ENCODE results near the gene CIPC. TPM values are rescaled to one million over a fixed set of nuclear protein-coding genes. Genes with fewer than 3 reads are reported as not detected.
A peak's percentile ranks its signal among the peaks of the same experiment; 100 is the strongest.

Gene CIPC
- total RNA-seq, 2 donors from 2014 or later: 5.1 to 6.4 TPM

DNA sequence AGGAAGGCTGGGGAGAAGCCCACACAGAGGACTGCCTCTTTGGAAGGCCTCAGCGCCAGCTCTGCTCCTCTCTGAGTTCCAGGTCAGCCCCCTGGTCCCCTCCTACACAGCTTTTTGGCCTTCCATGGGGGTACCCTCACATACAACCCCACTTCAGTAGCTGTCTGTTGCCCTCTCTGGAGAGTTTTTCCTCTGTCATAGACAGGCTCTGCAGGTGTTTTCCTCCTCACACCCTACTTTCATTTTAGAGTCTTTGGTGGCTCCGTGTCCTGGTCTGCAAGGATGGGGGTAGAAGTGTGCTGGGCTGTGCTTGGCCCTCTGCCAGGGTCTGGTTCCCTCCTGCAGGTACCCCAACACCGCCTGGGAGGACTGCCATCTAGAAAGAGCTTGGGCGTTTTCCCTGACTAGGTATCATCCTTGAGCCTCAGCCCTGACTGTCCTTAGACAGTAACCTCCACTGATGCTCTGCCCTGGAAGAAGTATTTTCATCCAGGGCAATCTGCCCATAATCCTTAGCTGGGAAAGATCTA, 28.5 kb downstream of the CIPC start:
- ATAC-seq (replicated peaks in 1 of 2) (no peak), DNase-seq (no peak)
- H3K4me3 Mint-ChIP-seq: no peak overlapping the region
- peaks cover 32% of the 10 kb centered on the region for H3K27me3 Mint-ChIP-seq (ENCODE audit: low read depth)
- H3K4me1 Mint-ChIP-seq (ENCODE audit: low read depth): peaks cover 21% of the 10 kb centered on the region
- H3K27ac Mint-ChIP-seq: no peak overlapping the region
- no peaks in the 10 kb centered on the region for H3K9me3 Mint-ChIP-seq
- no peaks in the 10 kb centered on the region for H3K36me3 Mint-ChIP-seq (ENCODE audit: insufficient read depth in 2 of 2)

DNA sequence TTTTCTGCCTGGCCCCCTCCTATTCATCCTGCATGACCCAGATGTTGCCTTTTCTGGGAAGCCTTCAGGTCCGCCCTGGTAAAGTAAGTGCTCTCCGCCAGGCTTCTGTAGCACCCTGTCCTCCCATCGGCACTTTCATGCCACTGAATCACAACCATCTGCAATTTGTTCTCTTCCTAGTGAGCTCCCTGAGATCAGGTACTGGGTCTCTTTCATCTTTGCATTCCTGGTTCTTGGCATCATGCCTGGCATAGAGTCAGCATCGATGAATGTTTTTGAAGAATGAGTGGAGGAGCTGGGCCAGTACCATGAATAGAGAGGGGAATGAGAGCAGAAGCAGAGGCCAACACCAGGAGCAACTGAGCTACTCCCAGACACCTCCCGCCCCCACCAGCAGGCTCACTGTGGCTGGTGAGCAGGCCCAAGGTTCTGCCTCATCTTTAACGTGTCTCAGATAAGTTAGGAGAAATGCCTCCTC, 30.4 kb downstream of the CIPC start:
- H3K36me3 Mint-ChIP-seq (ENCODE audit: insufficient read depth in 2 of 2): no peaks in the 10 kb centered on the region
- no peak for ATAC-seq (replicated peaks in 1 of 2)
- H3K4me1 Mint-ChIP-seq (ENCODE audit: low read depth): peaks cover 12% of the 10 kb centered on the region
- no peak overlapping the region for H3K27ac Mint-ChIP-seq
- peaks cover 52% of the 10 kb centered on the region for H3K27me3 Mint-ChIP-seq (ENCODE audit: low read depth)
- no peak overlapping the region for H3K4me3 Mint-ChIP-seq
- no peaks in the 10 kb centered on the region for H3K9me3 Mint-ChIP-seq
- DNase-seq: no peak

DNA sequence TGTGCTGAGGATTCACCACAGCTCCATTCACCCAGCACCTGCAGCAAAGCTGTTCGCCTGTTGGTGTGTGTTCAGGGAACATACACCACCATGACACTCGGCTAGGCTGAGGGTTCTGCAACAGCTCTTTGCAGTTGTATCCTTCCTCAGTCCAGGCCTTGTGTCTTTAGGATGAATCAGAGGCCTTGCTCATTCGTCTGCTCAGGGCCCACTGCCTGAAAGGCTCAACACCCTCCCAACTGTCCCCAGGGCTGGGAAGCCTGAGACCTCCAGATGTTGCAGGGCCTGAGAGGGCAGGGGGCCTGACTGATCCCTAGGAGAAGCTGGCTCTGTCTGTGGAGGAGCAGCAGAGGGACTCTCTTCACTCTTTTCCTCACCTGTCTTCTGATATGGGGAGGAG, 32.3 kb downstream of the CIPC start:
- Mint-ChIP-seq H3K36me3 (ENCODE audit: insufficient read depth in 2 of 2) (no peaks in the 10 kb centered on the region), H3K4me1 (ENCODE audit: low read depth) (peaks cover 5% of the 10 kb centered on the region)

DNA sequence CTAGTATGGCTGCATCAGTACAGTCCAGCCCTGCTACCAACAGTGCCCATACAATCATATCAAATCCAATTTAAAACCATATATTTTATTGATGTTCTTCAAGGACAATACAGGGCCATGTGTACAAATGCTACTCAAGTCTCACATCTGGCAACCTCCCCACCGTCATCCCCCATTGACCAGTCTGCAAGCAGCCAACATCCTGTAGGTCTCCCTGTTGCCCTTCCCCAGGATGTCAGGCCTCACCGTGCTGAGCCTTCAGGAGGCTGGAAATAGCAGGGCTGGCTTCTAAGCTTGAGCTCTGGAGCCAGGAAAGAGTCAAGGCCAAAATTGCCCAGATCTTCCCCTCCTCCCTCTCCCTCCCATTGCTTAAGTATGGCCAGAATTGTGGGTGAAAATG, 33.1 kb downstream of the CIPC start:
- Mint-ChIP-seq H3K4me1 (ENCODE audit: low read depth) (peaks cover 5% of the 10 kb centered on the region), H3K36me3 (ENCODE audit: insufficient read depth in 2 of 2) (no peaks in the 10 kb centered on the region), H3K9me3 (no peaks in the 10 kb centered on the region), H3K4me3 (no peak overlapping the region), H3K27ac (no peak overlapping the region), H3K27me3 (ENCODE audit: low read depth) (peaks cover 62% of the 10 kb centered on the region)
- DNase-seq (no peak), ATAC-seq (replicated peaks in 1 of 2) (no peak)

More for the DNA sequence above, 32.3 kb downstream of the CIPC start:
- ATAC-seq (replicated peaks in 1 of 2): no peak
- no peak overlapping the region for H3K27ac Mint-ChIP-seq
- DNase-seq: no peak
- no peaks in the 10 kb centered on the region for H3K9me3 Mint-ChIP-seq
- H3K4me3 Mint-ChIP-seq: no peak overlapping the region
- H3K27me3 Mint-ChIP-seq (ENCODE audit: low read depth): peaks cover 69% of the 10 kb centered on the region

DNA sequence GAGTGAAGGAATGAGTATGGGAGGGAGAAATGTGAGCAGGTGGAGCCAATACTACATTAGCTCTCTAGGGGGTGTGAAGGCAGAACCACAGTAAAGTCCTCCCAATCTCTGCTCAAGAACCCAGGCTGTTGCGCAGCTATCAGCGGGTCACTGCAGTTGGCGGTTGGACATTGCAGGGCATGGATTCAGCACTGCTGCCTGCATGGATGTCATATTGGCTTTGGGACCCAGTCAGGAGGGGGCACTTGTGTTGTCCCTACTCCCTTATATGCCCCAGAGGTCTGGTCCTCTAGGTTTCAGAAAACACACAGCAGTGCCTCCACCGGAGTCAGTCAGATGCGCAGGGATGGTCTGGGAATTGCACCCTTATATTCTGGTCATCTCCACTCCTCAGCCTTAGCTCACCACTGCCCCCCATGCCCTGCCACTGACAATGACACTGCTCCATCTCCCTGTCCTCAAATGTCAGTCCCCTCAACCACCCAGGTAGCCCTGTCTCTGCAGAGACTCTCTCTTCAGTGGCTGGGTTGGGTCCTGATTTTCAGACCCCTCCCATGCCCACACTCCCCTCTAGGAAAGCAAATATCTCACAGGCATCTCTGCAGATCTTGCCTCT, 33.9 kb downstream of the CIPC start:
- H3K4me3 Mint-ChIP-seq: no peak overlapping the region
- ATAC-seq (replicated peaks in 1 of 2): no peak
- no peaks in the 10 kb centered on the region for H3K36me3 Mint-ChIP-seq (ENCODE audit: insufficient read depth in 2 of 2)
- H3K4me1 Mint-ChIP-seq (ENCODE audit: low read depth): peaks cover 5% of the 10 kb centered on the region
- no peak overlapping the region for H3K27ac Mint-ChIP-seq
- no peaks in the 10 kb centered on the region for H3K9me3 Mint-ChIP-seq
- DNase-seq: no peak
- peaks cover 66% of the 10 kb centered on the region for H3K27me3 Mint-ChIP-seq (ENCODE audit: low read depth)

DNA sequence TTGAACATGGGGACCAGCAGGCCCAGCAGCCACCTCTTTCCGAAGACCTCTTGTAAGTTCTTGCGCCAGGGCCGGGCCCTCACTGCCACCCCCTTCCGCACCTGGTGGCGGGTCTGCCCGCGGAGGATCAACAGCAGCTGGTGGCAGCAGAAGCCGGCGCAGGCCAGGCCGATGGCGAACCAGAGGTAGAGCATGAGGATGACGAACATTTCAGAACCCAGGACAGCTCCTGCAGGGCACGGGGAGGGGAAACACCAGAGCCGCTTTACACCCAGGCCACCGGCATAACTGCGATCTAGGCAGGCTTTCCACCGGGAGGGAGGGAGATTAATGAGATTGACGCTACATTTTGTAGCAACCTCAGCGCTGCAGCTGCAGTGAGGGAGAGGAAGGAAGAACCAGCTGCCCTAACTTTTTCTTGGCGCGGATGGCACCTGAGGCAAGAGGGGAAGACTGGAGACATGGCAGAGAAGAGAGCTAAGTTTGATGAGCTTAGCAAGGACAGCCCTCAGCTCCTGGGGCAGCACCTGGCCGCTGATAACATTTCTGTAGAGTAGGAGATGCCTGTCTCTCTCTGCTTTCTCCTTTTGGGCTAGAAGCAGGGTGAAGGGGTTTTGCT, 35.8 kb downstream of the CIPC start:
- no peaks in the 10 kb centered on the region for H3K36me3 Mint-ChIP-seq (ENCODE audit: insufficient read depth in 2 of 2)
- H3K4me1 Mint-ChIP-seq (ENCODE audit: low read depth): peaks cover 5% of the 10 kb centered on the region
- ATAC-seq (replicated peaks in 1 of 2) (peak; percentile 86 to 87), DNase-seq (peak; percentile 68 to 75)
- peaks cover 78% of the 10 kb centered on the region for H3K27me3 Mint-ChIP-seq (ENCODE audit: low read depth)
- H3K27ac Mint-ChIP-seq: no peak overlapping the region
- no peaks in the 10 kb centered on the region for H3K9me3 Mint-ChIP-seq
- H3K4me3 Mint-ChIP-seq: no peak overlapping the region

DNA sequence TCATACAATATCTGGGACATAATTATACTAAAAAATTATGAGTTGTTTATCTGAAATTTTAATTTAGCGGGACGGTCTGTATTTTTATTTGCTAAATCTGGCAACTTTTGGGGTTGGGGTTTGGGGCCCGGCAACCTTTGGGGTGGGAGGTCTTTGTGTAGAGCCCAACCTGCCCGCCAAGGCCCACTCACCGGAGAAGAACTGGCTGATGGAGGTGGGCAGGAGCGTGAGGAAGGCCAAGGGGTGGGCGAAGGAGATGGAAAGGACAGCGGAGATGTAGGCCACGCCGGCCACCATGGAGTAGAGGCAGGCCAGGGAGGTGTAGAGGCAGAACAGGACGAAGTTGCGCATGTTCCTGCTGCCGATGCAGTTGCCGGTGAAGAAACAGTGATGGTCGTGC, 41.0 kb downstream of the CIPC start:
- H3K27me3 Mint-ChIP-seq (ENCODE audit: low read depth): peaks cover 84% of the 10 kb centered on the region
- H3K4me3 Mint-ChIP-seq: peak overlapping the region; percentile 54 to 67
- DNase-seq: no peak
- no peak for ATAC-seq (replicated peaks in 1 of 2)
- no peak overlapping the region for H3K27ac Mint-ChIP-seq
- H3K4me1 Mint-ChIP-seq (ENCODE audit: low read depth): peaks cover 11% of the 10 kb centered on the region
- no peaks in the 10 kb centered on the region for H3K36me3 Mint-ChIP-seq (ENCODE audit: insufficient read depth in 2 of 2)
- H3K9me3 Mint-ChIP-seq: no peaks in the 10 kb centered on the region

DNA sequence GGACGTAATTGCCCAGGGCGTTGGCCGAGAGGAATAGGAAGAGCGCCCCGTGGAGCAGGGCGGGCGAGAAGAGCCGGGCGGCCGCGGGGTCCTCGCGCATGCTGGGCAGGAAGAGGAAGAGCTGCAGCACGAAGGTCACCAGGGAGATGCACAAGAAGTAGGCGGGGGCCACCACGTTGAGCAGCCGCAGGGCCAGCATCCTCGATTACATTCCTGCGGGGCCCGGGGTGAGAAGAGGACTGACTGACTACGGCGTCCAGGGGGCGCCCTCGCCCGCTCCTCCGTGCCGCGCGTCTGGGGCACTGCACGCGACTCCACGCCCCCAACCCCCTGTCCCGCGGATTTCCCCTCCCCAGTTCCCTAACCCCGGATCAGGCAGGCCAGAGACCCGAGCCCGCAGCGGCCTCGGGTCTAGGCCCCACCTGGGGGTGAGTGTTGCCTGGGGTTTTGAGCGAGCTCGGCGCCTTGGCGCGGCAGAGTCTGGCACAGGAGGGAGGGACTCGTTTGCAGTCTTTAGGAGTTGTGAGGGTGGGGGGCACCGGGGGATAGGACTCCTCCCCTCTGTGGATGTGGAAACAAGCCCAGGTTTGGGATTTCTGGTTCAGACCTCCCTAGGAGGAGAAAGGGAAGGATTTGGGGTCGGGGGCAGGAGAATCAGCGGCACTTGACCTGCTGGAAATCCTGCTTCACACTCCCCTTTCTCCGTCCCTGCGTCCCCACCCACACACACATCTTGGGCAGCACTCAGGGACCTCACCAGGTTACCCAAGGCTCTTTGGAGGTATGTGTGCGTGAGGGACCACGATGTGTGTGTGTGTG, 41.7 kb downstream of the CIPC start:
- Mint-ChIP-seq H3K4me3 (peak overlapping the region; percentile 67 to 72), H3K9me3 (no peaks in the 10 kb centered on the region), H3K27me3 (ENCODE audit: low read depth) (peaks cover 84% of the 10 kb centered on the region), H3K4me1 (ENCODE audit: low read depth) (peaks cover 10% of the 10 kb centered on the region), H3K36me3 (ENCODE audit: insufficient read depth in 2 of 2) (no peaks in the 10 kb centered on the region), H3K27ac (no peak overlapping the region)
- peak; percentile 81 to 83 for ATAC-seq (replicated peaks in 1 of 2)
- DNase-seq: peak; percentile 70 to 73

DNA sequence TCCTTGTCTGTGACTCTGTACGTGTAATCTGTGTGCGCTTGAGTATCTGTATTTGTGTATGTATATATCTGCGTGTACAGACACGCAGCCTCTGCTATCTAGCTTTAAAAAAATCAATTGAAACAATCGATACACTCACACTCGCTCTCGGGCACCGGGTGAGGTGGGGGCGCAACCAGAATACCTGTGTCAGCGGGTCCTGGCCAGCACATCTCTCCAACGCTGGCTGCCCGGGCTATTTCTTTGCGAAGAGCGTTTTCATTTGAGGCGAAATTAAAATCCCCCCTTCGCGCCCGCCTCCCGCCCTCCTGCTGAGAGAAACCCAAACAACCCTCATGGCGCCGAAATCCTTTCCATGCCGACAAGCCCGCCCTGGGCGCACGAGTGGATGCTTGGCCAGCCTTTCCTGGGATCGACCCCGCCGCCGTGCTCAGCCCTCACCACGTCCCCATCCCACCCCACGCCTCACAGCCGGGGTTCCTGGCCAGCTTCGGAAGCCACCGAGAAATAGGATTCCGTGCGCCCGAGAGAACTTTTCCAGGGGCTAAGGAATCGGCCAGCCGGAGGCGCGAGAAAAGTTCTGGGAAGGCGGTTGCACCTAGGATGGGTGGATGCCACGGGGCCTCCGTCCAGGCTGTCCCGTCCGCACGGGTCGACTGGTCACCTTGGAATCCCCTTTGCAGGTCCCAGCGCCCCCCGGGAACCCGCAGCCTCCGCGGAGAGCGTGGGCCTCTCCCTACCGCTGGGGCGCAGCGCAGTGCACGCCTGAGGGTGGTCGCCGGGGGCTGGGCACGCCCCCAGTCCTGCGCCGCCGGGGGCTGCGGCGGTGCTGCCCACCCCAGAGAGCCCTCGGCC, 42.5 kb downstream of the CIPC start:
- no peaks in the 10 kb centered on the region for H3K9me3 Mint-ChIP-seq
- DNase-seq (no peak), ATAC-seq (replicated peaks in 1 of 2) (peak in 1 of 2 donors; percentile 5)
- peaks cover 84% of the 10 kb centered on the region for H3K27me3 Mint-ChIP-seq (ENCODE audit: low read depth)
- H3K36me3 Mint-ChIP-seq (ENCODE audit: insufficient read depth in 2 of 2): no peaks in the 10 kb centered on the region
- peak overlapping the region; percentile 67 to 72 for H3K4me3 Mint-ChIP-seq
- H3K4me1 Mint-ChIP-seq (ENCODE audit: low read depth): peaks cover 10% of the 10 kb centered on the region
- no peak overlapping the region for H3K27ac Mint-ChIP-seq

DNA sequence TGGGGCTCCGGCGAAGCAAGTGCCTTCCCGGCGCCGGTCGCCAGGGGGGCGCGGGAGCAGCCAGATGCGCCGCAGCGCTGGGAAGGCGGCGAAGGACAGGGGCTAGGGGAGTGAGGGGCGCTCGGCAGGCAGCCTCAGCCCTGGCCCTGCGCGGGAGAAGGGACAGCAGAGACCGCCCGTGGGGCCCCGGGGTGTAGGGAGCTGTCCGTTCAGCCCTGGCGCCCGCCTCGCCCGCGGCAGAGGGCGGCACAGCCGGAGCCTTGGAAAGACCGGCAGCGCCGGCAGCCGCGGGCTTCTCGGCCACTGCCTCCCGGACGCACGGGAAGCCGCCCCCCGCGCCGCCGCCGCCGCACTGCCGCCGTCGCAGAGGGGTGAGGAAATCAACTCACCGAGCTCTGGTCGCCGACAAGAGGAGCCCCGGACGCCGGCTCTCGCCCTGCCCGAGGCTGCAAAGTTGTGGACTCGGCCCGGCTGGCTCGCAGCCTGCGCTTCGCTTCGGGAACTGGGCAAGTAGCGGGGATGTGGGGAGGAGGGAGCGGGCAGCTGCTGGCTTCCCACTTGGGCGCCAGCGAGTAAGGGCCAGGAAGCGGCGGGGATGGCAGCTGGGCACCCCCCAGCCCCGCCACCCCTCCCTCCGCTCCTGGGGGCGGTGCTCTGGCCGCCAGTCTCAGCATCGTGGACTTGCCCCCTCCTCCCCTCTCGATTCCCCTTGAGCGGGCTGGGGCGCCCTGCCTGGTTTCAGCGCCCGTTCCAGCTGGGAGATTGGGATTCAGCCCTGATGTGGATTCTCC, 43.4 kb downstream of the CIPC start, which contains the start of gene ZDHHC22:
Gene ZDHHC22, minus strand, starts transcription at position 578 of the 791 bp plus-strand sequence. CDS start 2,053 bp downstream, outside the sequence.
- ATAC-seq (replicated peaks in 1 of 2) (peak; percentile 59 to 60), DNase-seq (peak in 1 of 2 donors; percentile 28)
- H3K9me3 Mint-ChIP-seq: no peaks in the 10 kb centered on the region
- H3K4me1 Mint-ChIP-seq (ENCODE audit: low read depth): peaks cover 10% of the 10 kb centered on the region
- H3K4me3 Mint-ChIP-seq: peak within 1 kb of the TSS; percentile 67 to 72
- no peaks in the 10 kb centered on the region for H3K36me3 Mint-ChIP-seq (ENCODE audit: insufficient read depth in 2 of 2)
- no peak within 1 kb of the TSS for H3K27ac Mint-ChIP-seq
- peaks cover 90% of the 10 kb centered on the region for H3K27me3 Mint-ChIP-seq (ENCODE audit: low read depth)

DNA sequence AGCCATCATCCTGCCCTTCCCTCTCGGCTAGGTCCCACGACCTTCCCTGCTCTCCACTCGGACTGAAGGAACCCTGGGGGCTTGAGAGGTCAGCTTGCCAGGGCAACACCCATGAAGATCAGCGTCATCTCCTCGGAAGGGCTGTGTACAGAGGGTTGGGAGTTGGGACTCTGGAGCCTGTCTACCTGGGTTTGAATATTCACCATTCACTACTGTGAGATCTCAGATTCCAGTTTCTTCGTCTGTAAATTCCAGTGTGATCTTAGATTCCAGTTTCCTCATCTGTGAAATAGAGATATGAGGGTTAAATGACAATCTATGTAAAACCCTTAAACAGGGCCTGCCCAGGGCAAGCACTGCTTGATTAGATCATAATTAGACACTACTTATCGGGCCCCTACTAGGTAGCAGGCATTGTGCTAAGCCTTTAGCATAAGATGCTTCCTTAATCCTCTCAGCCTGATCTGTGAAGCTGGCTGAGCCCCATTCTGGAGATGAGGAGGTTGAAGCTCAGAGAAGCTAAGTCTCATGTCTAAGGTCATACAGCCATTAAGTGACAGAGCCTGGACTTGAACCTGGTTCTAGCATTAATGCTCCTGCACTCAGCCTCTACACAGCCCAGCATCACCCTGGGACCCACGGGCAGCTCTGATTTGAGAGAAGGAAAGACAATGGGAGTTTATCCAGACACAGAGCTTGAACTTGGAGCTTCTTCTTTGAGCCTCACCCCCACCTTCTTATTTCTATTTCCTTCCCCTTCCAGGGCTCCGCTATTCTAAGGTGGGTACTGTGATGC, 44.1 kb downstream of the CIPC start:
- Mint-ChIP-seq H3K4me1 (ENCODE audit: low read depth) (peaks cover 10% of the 10 kb centered on the region), H3K27ac (no peak overlapping the region), H3K9me3 (no peaks in the 10 kb centered on the region), H3K27me3 (ENCODE audit: low read depth) (peaks cover 90% of the 10 kb centered on the region), H3K4me3 (peak overlapping the region; percentile 59 to 69), H3K36me3 (ENCODE audit: insufficient read depth in 2 of 2) (no peaks in the 10 kb centered on the region)
- no peak for DNase-seq
- no peak for ATAC-seq (replicated peaks in 1 of 2)
